NAMALWA (cell line): Measurements from ENCODE around the gene PLSCR5.

ENCODE experiments used
- DNase-seq: peaks from one replicate; pipeline ENCODE4 v3.0.0-alpha.2; 2015; ENCODE audit warnings: low spot score

The PLSCR5 gene

DNA sequence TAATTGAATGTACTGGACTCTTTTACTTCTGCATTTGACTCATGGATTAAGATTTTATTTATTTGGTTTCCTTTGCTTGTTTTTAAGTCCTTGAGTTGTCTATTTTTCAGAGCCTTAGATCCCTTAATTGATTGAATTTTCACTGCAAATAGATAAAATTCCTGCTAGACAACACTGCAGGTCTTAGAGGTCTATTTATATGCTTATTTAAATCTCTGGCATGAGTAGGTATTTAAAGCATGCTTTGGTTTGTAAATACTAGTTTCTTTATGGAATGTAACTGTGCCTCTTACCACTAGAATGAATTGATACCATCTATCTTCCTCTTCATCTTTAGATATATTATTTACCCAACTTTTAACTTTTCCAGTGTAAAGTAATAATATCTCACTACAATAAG, 20.0 kb downstream of the PLSCR5 start:
- DNase-seq: no peak

DNA sequence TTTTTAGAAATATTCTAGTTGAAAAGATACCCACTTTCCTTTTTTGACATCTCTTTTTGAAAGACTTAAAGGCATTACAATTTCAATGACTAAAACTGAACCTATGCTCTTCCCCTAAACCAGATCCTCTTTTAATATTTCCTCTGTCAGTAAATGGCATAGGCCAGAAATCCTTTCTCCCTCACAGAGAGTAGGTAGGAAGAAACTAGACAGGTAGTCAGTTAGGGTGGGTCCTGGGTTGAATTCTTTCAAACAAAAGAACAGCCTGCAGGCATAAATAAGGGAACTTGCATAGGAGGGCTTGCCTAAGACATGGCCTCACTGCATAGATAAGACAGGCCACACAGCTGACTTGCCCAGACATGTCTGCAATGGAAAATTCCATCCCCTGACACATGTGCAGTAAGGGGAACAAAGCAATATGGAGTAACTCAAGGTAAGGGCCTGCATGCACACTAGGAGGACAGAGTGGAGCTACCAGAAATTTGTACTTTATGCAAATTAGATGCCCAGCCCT, 23.1 kb downstream of the PLSCR5 start:
- DNase-seq: peak; percentile 16

DNA sequence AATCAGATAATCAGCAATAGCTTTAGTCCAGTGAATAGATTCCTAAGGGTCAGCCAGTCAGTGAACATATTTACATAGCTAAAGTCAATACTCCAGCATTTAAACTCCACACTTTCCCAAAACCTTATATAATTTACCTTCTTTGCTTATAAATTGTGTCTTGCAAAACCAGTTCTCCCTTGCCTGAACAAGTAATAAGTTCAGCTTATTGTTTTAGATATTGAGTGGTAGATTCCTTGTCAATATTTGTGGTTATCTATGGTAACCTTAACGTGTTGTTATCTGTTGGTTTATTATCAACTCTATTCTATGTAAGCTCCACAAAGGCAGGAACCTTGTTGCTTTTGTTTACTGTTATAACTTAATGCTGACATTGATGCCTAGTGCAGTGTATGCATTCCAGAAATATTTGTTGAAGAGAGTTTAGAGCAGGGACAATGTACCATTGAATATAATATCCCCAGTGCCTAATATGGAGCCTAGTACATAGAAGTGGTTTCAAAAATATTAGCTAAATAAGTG, 24.0 kb downstream of the PLSCR5 start:
- DNase-seq: no peak

DNA sequence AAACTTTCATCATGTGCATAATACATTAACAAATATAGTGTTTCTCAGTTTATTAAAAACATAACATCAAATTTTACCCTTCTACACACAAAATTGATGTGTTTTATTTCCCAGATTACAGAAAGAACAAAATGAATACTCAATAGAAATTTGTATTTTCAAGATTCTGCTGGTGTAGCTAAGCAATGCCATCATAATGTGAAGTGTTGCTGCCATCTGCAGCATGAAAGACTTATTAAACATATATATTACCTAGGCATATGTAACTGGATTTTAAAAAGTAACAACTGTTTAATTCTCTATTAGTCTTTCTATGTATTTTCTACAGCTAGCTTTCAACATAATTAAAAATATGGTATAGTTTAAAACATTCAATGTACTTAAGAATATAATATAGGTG, 27.5 kb downstream of the PLSCR5 start:
- DNase-seq: peak; percentile 54

DNA sequence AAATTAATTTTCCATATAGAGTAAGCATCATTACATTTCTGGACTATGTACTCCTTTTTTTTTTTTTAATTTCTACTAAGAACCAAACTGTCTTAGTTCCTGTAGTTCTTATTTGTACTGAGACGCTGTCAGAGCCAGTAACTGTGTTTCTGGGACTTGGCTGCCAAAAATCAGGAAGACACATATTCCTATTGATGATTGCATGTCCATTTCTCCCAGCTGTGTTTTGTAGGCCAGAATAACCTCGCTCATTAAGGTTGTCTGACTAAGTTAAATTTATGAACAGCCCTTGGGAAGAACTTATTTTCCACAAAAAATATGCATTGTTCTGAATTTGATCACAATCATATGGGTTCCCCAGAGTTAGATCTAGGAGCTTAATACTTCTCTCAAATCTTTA, 29.5 kb downstream of the PLSCR5 start:
- no peak for DNase-seq

DNA sequence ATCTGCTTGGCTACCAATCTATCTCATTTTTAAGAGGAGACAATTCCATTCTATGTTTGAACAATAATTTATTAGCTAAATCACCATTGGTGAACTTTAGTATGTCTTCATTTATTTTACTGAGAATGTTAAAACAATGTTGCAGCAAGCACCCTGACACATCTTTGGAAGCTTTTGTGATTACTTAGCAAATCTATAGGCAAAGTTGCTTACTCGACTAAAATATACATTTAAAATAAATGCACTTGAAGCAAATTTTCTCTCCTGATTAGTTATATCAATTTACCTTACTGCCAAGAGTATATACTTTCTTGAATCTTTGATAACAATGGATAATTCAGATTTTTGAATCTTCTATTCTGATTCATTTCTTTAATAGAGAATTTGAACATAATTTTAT, 31.0 kb downstream of the PLSCR5 start:
- no peak for DNase-seq

DNA sequence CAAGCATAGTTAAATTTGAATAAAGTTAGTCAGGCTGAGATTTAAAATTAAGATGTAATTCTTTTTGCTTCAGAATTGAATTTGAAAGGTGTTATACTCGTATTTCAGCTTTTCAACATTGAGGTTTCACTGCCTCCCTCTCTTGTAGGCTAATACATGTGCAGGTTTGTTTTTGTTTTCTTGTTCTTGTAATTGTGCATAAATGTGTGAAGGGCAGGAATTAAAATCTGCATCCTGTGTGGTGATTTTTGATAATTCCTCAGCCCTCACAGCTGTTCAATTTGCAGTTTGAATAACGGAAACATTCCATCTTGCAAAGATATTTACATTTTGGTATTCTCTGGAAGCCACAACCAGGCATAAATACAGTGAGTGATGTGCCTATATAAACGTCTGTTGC, 35.8 kb downstream of the PLSCR5 start:
- no peak for DNase-seq

DNA sequence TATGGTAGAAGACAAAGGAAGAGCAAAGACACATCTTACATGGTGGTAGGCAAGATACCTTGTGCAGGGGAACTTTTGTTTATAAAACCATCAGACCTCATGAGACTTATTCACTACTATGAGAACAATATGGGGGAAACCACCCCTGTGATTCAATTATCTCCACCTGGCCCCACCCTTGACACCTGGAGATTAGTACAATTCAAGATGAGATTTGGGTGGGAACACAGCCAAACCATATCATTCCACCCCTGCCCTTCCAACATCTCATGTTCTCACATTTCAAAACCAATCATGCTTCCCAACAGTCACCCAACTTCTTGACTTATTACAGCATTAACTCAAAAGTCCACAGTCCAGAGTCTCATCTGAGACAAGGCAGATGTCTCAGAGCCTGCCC, 39.0 kb downstream of the PLSCR5 start:
- no peak for DNase-seq

DNA sequence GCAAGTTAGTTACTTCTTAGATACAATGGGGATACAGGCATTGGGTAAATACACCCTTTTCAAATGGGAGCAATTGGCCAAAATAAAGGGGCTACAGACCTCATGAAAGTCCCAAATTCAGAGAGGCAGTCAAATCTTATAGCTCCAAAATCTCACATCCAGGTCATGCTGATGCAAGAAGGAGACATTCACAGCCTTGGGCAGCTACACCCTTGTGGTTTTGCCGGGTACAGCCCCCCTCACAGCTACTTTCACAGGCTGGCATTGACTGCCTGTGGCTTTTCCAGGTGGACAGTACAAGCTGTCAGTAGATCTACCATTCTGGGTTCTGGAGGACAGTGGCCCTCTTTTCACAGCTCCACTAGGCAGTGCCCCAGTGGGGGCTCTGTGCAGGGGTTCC, 43.3 kb downstream of the PLSCR5 start:
- DNase-seq: no peak

DNA sequence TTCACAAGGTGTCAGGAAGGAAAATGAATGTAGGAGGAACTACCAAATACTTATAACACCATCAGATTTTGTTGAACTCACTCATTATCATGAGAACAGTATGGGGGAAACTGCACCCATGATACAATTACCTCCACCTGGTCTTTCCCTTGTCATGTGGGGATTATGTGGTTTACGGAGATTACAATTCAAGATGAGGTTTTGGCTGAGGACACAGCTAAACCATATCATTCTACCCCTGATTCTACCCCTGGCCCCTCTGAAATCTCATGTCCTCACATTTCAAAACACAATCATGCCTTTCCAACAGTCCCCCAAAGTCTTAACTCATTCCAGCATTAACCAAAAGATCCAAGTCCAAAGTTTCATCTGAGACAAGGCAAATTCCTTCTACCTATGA, 43.7 kb downstream of the PLSCR5 start:
- no peak for DNase-seq

DNA sequence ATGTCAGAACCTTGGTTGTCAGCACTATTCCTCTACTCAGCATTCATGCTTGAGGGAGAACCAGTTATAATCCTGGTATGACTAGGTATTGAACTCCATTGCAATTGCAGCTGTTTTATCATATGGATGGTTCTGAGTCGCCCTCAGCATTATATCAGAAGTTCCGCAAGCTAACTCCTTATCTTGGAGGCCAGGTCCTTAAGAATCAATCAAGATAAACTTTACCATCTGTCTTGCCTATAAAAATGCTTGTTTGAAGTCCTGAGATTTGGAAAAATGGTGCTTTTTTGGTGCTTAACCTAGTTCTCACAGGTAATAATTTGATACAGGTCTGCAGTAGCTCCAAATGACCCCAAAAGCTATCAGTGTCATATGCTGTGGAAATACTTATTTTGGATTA, 44.5 kb downstream of the PLSCR5 start:
- DNase-seq: no peak

DNA sequence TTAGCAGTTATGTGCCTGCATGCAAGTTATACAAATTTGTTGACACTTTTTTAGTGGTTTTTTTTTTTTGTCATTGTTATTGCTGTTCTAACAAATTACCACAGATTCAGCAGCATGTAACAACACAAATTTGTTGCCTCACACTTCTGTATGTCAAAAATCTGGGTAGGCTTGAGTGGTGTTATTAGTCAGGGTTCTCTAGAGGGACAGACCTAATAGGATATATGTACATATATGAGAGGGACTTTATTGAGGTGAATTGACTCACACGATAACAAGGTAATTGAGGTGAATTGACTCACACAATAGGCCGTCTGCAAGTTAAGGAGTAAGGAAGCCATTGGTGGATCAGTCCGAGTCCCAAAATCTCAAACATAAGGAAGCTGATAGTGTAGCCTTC, 45.8 kb downstream of the PLSCR5 start:
- no peak for DNase-seq

DNA sequence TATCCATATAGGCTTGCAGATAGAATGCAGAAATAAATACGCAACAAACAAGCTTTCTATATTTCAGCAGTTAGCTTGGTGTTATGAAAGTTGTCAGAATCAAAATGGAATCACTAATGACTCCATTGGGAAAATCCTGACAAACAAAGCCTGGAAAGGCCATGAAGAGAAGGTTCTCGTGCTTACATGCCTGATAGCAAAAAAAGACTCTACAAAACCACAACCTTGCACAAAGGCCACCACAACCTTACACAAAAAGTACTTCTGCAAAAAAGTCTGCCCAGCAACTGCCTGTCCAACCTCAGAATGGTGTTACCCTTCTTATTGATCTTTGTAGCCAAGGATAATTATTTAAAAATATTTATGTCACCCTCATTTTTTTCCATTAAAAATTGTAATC, 46.4 kb downstream of the PLSCR5 start:
- no peak for DNase-seq

DNA sequence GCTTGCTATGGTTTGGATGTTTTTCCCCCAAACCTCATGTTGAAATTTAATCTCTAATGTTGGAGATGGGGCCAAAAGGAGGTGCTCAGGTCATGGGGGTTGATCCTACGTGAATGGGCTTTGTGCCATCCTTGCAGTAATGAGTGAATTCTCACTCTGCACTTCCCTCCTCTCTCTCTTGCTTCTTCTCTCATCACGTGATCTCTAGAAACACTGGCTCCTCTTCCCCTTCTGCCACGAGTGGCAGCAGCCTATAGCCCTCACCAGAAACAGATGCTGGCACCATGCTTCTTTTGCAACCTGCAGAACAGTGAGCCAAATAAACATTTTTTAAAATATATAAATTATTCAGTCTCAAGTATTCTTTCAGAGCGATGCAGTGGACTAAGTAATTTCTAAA, 47.4 kb downstream of the PLSCR5 start:
- DNase-seq: no peak

DNA sequence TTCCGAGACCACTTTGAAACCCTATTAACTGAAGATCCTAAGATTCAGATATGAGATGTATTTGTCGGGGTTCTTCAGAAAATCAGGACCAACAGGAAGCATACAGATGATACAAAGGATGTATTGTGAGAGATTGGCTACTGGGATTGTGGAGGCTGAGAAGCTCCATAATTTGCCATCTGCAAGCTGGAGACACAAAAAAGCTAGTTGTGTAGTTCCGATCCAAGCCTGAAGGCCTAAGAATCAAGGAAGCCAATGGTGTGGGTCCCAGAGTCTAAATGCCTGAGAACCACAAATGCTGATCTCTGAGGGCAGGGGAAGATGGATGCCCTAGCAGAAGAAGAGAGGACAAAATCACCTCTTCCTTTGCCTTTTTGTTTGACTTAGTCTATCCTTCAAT, 49.8 kb downstream of the PLSCR5 start:
- no peak for DNase-seq

DNA sequence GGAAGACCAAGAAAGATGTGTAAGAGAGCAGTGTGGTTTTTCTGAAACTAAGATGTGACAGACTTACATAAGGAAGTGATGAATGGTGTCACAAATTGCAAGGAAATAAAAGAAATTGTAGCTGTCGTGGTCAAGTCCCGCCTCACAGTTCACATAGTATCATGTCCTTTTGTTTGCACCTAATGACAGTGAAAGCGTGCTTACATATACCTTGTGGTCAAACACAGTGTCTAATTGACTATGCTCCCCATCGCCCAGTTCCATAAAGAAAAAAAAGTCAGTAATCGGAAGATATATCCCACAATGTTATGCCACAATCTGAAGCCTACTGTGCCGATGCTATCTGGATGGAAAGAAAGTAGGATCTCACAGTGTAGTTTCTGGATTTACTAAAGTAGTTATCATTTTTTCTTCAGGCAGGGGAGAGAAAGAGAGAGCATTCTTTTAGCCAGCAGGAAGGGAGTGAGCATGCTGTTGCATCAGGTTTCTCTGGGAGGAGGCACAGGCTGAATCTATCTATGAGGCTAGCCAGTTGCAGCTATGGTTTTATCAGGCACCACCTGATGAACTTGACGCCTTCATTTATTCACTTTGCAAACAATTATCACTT, 50.9 kb downstream of the PLSCR5 start:
- no peak for DNase-seq

DNA sequence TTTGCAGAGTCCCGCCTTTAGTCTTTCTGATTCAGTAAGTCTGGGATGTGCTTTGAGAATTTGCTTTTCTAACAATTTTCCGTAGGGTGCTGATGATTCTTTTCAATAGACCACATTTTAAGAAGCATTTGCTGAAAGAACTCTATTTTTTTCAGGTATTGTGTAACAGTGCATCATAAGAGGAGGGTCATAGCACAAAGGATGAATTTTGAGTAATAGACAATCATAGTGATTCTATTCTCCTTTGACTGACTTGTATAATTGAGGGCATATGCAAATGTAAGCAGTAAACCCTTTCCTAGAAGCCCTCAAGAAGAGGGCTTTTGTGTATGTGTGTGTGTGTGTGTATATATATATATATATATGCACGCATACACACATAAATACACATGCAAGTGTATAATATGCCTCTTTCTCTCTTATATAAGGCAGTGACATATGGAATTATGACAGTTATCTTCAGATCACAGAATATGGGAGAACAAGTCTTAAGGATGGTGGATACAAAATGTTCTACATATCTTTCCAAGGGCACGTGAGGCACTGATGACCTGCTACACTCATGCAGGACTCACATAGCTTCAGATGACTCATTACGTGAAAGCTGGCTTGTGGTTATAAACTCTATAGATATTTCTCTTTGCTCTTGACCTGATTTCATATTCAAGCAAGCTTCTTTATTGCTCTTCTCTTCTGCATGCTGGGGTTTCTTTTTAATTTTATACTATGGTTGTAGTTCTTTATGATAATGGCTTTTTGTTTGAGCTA, 54.2 kb downstream of the PLSCR5 start:
- no peak for DNase-seq

DNA sequence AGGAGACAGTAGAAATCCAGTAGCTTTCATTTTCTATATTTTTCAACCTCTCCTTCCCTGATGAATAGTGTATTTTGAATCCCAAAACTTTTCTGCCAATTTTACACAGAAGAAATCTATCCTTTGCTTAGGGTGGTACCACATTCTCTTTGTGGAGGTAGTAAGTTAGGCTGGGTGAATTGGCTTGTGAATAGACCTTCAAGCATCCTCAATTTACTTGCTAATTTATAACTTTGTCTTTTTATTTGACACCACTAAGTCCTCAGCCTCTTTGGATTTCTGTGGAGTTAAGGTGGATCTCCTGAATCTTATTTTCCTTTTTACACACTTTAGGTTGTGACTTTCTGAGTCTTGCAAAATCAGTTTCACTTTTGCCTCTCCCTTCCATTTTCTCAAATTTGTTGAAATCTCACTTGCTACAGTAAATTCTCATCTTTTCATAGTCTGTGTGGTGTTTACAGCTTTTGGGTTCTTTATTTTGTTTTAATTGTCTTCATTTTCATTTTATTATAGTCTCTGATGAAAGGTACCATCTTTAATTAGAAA, 55.0 kb downstream of the PLSCR5 start:
- DNase-seq: no peak

DNA sequence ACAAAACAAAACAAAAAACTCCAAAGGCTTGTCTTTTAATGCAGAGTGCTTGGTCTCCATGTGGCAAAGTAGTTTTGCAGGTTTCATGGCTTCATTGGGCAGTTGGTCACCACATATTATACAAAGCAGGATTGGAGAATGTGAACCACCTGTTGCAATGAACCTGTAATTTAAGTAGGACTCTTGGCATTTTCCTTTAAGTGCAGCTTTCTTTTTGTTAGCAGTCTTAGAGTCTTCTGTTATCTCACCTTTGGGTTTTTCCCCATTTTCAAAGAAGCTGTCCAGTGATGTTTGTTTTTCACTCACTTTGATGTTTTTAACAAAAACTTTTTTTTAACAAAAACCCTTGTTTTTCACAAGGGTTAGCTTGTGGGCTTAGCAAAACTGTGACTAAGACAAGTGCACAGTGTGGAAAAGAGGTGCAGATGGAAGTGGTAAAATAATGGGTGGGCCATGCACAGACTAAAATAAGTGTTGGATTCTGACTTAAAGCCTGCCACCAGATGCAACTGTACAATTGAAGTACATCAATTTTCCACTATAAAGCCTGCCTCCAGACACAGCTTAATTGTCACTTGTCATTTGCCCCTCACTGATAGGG, 57.8 kb downstream of the PLSCR5 start:
- no peak for DNase-seq

DNA sequence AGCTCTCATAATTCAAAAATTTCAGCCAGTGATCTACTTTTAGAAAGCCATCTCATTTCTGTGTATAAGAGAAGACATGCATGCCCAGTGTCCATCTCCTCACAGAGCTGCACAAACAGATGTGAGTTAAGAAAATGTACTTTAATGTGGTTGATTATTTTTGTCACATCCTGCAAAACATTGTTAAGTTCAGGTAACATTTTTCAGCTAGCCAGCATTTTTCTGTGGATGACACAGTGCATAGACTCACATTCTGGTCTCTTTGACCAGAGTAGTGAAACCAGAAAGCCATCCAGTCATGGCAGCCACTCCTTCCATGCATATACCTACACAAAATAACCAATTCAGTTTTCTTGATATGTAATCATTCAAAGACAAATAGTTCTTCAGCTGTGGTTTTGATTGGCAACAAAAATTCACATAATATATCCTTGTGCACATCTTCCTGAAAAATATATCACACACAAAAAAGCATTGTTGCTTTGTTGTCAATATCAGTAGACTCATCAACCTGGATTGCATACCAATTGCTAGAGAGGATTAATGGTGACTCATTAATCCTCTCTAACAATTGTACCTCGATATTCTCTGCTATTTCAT, 58.7 kb downstream of the PLSCR5 start:
- DNase-seq: no peak

DNA sequence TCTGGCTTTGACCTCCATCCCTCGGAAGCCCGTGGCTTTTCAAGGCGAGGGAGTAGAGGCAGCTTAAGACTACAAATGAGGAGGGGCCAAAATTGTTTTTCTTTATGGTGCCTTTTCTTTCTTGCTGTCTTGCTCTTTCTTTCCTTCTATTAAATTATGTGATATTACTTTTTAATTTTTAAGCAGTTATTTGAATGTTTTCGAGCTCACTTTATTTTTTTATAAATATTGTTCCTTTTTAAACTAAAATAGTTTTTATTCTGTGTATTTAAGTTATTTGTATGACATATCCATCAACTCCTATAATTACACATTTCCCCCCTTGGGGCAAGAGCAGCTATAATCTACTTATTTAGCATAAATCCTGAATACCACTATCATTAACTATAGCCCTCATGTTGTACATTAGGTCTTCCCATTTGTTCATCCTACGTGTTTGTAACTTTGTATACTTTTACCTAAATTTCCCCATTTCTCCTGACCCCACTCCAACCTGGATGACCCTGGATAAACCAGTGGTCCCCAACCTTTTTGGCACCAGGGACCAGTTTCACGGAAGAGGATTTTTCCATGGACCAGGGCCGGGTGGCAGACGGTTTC, 60.1 kb downstream of the PLSCR5 start:
- DNase-seq: no peak
